ENCODE measurements around the gene LIN7C. TPM values are rescaled to one million over a fixed set of nuclear protein-coding genes. Genes with fewer than 3 reads are reported as not detected.

Gene LIN7C
- total and polyA plus RNA-seq, 2 of the 13 experiments (the other 11 are each of a cell fraction or from before 2014, with no cell fraction given), result 14.8 to 37.2 TPM

DNA sequence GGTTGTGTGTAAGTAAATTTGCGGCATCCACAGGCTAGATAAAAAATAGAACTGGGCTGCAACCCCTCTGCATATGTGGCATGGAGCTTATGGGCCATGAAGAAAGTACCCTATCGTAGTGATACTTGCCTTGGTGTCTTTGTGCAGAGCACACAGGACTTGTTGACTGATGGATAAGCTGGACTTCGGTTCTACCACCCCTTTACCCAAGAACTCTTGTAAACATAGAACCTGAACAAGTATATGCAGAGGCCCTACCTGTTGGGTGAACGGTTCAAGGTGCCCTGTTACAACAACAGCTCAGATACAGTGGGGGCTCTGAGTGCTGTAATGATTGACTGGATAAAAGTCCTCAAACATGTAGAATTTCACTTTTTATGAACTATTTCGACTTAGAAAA, 30.9 kb downstream of the LIN7C start (continued):
- no peak for TF ChIP-seq BHLHE40 (IDR thresholded peaks at IDR 0.05; ENCODE audit: low read length)
- no peak for TF ChIP-seq NFE2L2 (IDR thresholded peaks at IDR 0.05; ENCODE audit: low read length)
- peak; percentile 49; the same call in 1 of the 2 replicates for TF ChIP-seq EHMT2 (IDR thresholded peaks at IDR 0.05; ENCODE audit: borderline replicate concordance, low read depth, low read length)
- TF ChIP-seq NBN (conservative IDR thresholded peaks at IDR 0.05), result no peak
- no peak for TF ChIP-seq ZNF660 (CRISPR knock-in tag; IDR thresholded peaks at IDR 0.05; ENCODE audit: borderline replicate concordance, low read depth)
- TF ChIP-seq ZSCAN22 (CRISPR knock-in tag; IDR thresholded peaks at IDR 0.05), result no peak
- TF ChIP-seq, protein P1, sequence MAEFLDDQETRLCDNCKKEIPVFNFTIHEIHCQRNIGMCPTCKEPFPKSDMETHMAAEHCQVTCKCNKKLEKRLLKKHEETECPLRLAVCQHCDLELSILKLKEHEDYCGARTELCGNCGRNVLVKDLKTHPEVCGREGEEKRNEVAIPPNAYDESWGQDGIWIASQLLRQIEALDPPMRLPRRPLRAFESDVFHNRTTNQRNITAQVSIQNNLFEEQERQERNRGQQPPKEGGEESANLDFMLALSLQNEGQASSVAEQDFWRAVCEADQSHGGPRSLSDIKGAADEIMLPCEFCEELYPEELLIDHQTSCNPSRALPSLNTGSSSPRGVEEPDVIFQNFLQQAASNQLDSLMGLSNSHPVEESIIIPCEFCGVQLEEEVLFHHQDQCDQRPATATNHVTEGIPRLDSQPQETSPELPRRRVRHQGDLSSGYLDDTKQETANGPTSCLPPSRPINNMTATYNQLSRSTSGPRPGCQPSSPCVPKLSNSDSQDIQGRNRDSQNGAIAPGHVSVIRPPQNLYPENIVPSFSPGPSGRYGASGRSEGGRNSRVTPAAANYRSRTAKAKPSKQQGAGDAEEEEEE (CRISPR knock-in tag; IDR thresholded peaks at IDR 0.05; ENCODE audit: borderline replicate concordance), result no peak
- TF ChIP-seq SNRNP70 (IDR thresholded peaks at IDR 0.05; ENCODE audit: low read depth, low read length), result no peak
- TF ChIP-seq, protein P2, sequence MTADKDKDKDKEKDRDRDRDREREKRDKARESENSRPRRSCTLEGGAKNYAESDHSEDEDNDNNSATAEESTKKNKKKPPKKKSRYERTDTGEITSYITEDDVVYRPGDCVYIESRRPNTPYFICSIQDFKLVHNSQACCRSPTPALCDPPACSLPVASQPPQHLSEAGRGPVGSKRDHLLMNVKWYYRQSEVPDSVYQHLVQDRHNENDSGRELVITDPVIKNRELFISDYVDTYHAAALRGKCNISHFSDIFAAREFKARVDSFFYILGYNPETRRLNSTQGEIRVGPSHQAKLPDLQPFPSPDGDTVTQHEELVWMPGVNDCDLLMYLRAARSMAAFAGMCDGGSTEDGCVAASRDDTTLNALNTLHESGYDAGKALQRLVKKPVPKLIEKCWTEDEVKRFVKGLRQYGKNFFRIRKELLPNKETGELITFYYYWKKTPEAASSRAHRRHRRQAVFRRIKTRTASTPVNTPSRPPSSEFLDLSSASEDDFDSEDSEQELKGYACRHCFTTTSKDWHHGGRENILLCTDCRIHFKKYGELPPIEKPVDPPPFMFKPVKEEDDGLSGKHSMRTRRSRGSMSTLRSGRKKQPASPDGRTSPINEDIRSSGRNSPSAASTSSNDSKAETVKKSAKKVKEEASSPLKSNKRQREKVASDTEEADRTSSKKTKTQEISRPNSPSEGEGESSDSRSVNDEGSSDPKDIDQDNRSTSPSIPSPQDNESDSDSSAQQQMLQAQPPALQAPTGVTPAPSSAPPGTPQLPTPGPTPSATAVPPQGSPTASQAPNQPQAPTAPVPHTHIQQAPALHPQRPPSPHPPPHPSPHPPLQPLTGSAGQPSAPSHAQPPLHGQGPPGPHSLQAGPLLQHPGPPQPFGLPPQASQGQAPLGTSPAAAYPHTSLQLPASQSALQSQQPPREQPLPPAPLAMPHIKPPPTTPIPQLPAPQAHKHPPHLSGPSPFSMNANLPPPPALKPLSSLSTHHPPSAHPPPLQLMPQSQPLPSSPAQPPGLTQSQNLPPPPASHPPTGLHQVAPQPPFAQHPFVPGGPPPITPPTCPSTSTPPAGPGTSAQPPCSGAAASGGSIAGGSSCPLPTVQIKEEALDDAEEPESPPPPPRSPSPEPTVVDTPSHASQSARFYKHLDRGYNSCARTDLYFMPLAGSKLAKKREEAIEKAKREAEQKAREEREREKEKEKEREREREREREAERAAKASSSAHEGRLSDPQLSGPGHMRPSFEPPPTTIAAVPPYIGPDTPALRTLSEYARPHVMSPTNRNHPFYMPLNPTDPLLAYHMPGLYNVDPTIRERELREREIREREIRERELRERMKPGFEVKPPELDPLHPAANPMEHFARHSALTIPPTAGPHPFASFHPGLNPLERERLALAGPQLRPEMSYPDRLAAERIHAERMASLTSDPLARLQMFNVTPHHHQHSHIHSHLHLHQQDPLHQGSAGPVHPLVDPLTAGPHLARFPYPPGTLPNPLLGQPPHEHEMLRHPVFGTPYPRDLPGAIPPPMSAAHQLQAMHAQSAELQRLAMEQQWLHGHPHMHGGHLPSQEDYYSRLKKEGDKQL (CRISPR knock-in tag; IDR thresholded peaks at IDR 0.05; ENCODE audit: low read depth), result peak; percentile 71; the same call in 1 of the 2 replicates
- no peak for TF ChIP-seq ZNF775 (CRISPR knock-in tag; IDR thresholded peaks at IDR 0.05; ENCODE audit: borderline replicate concordance)
- no peak for TF ChIP-seq ZNF383 (CRISPR knock-in tag; IDR thresholded peaks at IDR 0.05; ENCODE audit: borderline replicate concordance)
- peak; percentile 93 for TF ChIP-seq ZNF644 (CRISPR knock-in tag; IDR thresholded peaks at IDR 0.05; ENCODE audit: low read depth)
- TF ChIP-seq TAF15 (IDR thresholded peaks at IDR 0.05; ENCODE audit: low read depth, low read length, poor library complexity, severe bottlenecking), result no peak
- no peak for TF ChIP-seq MAFG (CRISPR knock-in tag; IDR thresholded peaks at IDR 0.05)
- no peak for TF ChIP-seq ZNF354B (CRISPR knock-in tag; IDR thresholded peaks at IDR 0.05)
- TF ChIP-seq, protein P3, sequence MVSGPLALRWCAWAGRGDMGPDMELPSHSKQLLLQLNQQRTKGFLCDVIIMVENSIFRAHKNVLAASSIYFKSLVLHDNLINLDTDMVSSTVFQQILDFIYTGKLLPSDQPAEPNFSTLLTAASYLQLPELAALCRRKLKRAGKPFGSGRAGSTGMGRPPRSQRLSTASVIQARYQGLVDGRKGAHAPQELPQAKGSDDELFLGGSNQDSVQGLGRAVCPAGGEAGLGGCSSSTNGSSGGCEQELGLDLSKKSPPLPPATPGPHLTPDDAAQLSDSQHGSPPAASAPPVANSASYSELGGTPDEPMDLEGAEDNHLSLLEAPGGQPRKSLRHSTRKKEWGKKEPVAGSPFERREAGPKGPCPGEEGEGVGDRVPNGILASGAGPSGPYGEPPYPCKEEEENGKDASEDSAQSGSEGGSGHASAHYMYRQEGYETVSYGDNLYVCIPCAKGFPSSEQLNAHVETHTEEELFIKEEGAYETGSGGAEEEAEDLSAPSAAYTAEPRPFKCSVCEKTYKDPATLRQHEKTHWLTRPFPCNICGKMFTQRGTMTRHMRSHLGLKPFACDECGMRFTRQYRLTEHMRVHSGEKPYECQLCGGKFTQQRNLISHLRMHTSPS (CRISPR knock-in tag; IDR thresholded peaks at IDR 0.05; ENCODE audit: low read depth), result peak; percentile 69; the same call in 1 of the 2 replicates
- TF ChIP-seq HHEX (CRISPR knock-in tag; IDR thresholded peaks at IDR 0.05), result peak; percentile 51; the same call in 1 of the 2 replicates
- TF ChIP-seq SAFB2 (CRISPR knock-in tag; IDR thresholded peaks at IDR 0.05; ENCODE audit: borderline replicate concordance, low read depth), result no peak
- TF ChIP-seq, protein P4, sequence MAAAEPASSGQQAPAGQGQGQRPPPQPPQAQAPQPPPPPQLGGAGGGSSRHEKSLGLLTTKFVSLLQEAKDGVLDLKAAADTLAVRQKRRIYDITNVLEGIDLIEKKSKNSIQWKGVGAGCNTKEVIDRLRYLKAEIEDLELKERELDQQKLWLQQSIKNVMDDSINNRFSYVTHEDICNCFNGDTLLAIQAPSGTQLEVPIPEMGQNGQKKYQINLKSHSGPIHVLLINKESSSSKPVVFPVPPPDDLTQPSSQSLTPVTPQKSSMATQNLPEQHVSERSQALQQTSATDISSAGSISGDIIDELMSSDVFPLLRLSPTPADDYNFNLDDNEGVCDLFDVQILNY (CRISPR knock-in tag; conservative IDR thresholded peaks at IDR 0.05), result no peak
- no peak for TF ChIP-seq KMT2B (CRISPR knock-in tag; IDR thresholded peaks at IDR 0.05)
- TF ChIP-seq ZNF746 (CRISPR knock-in tag; IDR thresholded peaks at IDR 0.05), result no peak
- no peak for TF ChIP-seq ZSCAN25 (CRISPR knock-in tag; IDR thresholded peaks at IDR 0.05)
